Esophagus muscularis mucosa (tissue), 4 donors: ENCODE data around the gene GTPBP10. TPM values are rescaled to one million over a fixed set of nuclear protein-coding genes. Genes with fewer than 3 reads are reported as not detected.

Source experiments
- DNase-seq: peaks from one replicate; pipeline ENCODE4 v3.0.0-alpha.2; 2017; ENCODE audit errors: extremely low spot score
- H3K27ac ChIP-seq, 4 donors: fragments of 200-600 bp; sonication (generic); replicated peaks in 1 of 4; 1 replicate in 3 of 4; 2 replicates in 1 of 4; pipeline ENCODE4 v1.5.1; 2016 to 2019; ENCODE audit warnings: mild to moderate bottlenecking in 1 of 4
- H3K27me3 ChIP-seq, 4 donors: fragments of 200-600 bp; sonication (generic); one replicate each; pipeline versions ENCODE4 v1.5.1 to v1.6.0; 2016 to 2019
- H3K36me3 ChIP-seq, 4 donors: fragments of 200-600 bp; sonication (generic); one replicate each; pipeline ENCODE4 v1.5.1; 2016 to 2019
- H3K4me1 ChIP-seq, 4 donors: fragments of 200-600 bp; sonication (generic); one replicate each; pipeline ENCODE4 v1.5.1; 2016 to 2019
- H3K4me3 ChIP-seq, 4 donors: fragments of 200-600 bp; sonication (generic); 1 replicate in 2 of 4; 2 replicates in 2 of 4; pipeline ENCODE4 v1.5.1; 2016 to 2019; ENCODE audit warnings: mild to moderate bottlenecking in 4 of 4, moderate library complexity in 1 of 4
- H3K9me3 ChIP-seq, 4 donors: fragments of 200-600 bp; sonication (generic); 1 replicate in 3 of 4; 2 replicates in 1 of 4; pipeline ENCODE4 v1.5.1; 2016 to 2019
- EP300 ChIP-seq: sonication (generic); formaldehyde crosslinking; IDR thresholded peaks from one replicate; pipeline ENCODE4 v1.6.1; 2017; ENCODE audit warnings: antibody characterized with exemption
- POLR2A ChIP-seq: fragments of 450-650 bp; IDR thresholded peaks from one replicate; pipeline ENCODE4 v1.6.1; 2017; ENCODE audit warnings: antibody characterized with exemption, moderate library complexity, mild to moderate bottlenecking, low read depth
- POLR2AphosphoS5 ChIP-seq, 2 donors: sonication (generic); formaldehyde crosslinking; IDR thresholded peaks; one replicate each; pipeline ENCODE4 v1.6.1; 2017; ENCODE audit warnings: antibody characterized with exemption in 2 of 2
- WGBS: methylation state at CpG from one replicate; pipeline ENCODE4 v1.1.5; 2018; 5-methylcytosine and 5-hydroxymethylcytosine counted together
- intact Hi-C: fragments of 100-400 bp; cut with DNase I; formaldehyde crosslinking; loops from one replicate; pipeline ENCODE4 v1.15.1; 2023
- total RNA-seq, 4 donors: library from RNA; depleted of rRNA; stranded (reverse); fragments of >200 nt; gene quantifications; one replicate each; pipeline versions ENCODE4 v1.1.0 to v1.2.1, GENCODE V29; 2016
- TF ChIP-seq, protein P1 (sequence below), 3 experiments: fragments of 200-600 bp in 2 of 3; fragments of 450-650 bp in 1 of 3; sonication (generic) in 2 of 3; IDR thresholded peaks; one replicate each; pipeline ENCODE4 v1.5.1; 2017 to 2019; ENCODE audit warnings: antibody characterized with exemption in 3 of 3, mild to moderate bottlenecking in 2 of 3, moderate library complexity in 1 of 3

GTPBP10 gene
- total RNA-seq, 4 donors from 2014 or later = 9.6 to 14.4 (median 12.4) TPM

- DNase-seq = no peak
- no peak for TF ChIP-seq POLR2A
- no peaks in the 10 kb centered on the region for H3K9me3 ChIP-seq
- peaks cover 3 to 54% (median 40%) of the 10 kb centered on the region in 4 donors for H3K36me3 ChIP-seq
- peaks cover 5 to 13% (median 8%) of the 10 kb centered on the region in 4 donors for H3K4me1 ChIP-seq
- no peak overlapping the region for H3K4me3 ChIP-seq
- no peaks in the 10 kb centered on the region for H3K27me3 ChIP-seq
- WGBS = 100% methylated on average over 2 of the region's 2 CpGs
- no peak overlapping the region for H3K27ac ChIP-seq
- intact Hi-C loops = no loop called here
These were observed 66.6 kb downstream of the GTPBP10 start for GRCh38 chr7:90413185-90413528.

DNA sequence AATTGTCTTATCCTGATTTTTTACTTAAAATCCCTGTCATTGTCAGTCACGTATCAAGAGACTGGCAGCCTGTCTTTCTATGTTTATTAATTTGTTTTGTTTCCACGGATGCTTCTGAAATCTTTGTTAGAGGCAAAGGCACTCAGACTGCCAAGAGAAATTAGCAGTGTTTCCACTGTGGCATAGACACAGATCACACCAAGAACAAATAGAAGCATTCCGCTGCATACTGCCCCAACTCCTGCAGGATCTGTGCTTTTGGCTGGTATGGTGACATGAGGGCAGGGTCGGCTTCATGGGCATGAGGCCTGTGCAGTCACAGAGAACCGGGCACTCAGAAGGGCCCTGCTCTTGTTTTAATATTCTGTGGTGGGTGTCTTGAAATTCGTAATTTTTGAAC lies 75.1 kb downstream of the GTPBP10 start:
- Histone ChIP-seq H3K9me3 (no peaks in the 10 kb centered on the region), H3K27ac (no peak overlapping the region), H3K4me3 (no peak overlapping the region), H3K27me3 (no peaks in the 10 kb centered on the region), H3K36me3 (peaks cover 0 to 2% (median 2%) of the 10 kb centered on the region in 4 donors), H3K4me1 (peaks cover 0 to 3% (median 0%) of the 10 kb centered on the region in 4 donors)
- 73% methylated on average over 6 of the region's 6 CpGs for WGBS
- DNase-seq = no peak
- TF ChIP-seq, protein P1, sequence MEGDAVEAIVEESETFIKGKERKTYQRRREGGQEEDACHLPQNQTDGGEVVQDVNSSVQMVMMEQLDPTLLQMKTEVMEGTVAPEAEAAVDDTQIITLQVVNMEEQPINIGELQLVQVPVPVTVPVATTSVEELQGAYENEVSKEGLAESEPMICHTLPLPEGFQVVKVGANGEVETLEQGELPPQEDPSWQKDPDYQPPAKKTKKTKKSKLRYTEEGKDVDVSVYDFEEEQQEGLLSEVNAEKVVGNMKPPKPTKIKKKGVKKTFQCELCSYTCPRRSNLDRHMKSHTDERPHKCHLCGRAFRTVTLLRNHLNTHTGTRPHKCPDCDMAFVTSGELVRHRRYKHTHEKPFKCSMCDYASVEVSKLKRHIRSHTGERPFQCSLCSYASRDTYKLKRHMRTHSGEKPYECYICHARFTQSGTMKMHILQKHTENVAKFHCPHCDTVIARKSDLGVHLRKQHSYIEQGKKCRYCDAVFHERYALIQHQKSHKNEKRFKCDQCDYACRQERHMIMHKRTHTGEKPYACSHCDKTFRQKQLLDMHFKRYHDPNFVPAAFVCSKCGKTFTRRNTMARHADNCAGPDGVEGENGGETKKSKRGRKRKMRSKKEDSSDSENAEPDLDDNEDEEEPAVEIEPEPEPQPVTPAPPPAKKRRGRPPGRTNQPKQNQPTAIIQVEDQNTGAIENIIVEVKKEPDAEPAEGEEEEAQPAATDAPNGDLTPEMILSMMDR (IDR thresholded peaks at IDR 0.05) = no peak
- no peak for TF ChIP-seq POLR2AphosphoS5 (IDR thresholded peaks at IDR 0.05)
- TF ChIP-seq POLR2A = no peak
- TF ChIP-seq EP300 = no peak
- intact Hi-C loops = loop anchor here (10.0 kb wide), 1 partner anchor 107 kb away; no protein-coding TSS in a partner anchor

DNA sequence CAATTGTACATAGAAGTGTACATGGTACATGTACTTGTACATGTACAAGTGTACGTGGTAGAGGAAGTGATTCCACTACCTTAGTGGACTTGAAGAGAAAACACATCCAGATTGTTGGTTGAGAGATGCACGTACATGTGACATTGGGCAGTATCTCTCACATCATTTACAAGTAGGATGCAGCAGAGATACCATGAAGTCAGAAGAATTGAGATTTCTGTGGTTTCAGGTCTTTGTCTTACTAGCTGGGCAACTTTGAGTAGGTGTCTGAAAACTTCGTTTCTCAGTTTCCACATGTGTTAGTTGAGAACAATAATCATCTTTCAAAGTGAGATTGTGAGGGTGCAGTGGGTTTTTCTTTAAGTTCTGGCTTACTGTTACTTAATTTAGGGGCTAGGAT lies 78.2 kb downstream of the GTPBP10 start:
- no peak overlapping the region for H3K4me3 ChIP-seq
- WGBS = 88% methylated on average over 3 of the region's 3 CpGs
- intact Hi-C loops = loop anchor here (5.0 to 10.0 kb wide), 2 partner anchors 110 to 272 kb away; partner anchors contain the start of gene STEAP1
- TF ChIP-seq POLR2AphosphoS5 (IDR thresholded peaks at IDR 0.05) (no peak), POLR2A (no peak), EP300 (no peak)
- TF ChIP-seq, protein P1 (IDR thresholded peaks at IDR 0.05) = no peak
- DNase-seq = no peak
- no peaks in the 10 kb centered on the region for H3K27me3 ChIP-seq
- no peaks in the 10 kb centered on the region for H3K36me3 ChIP-seq
- no peaks in the 10 kb centered on the region for H3K9me3 ChIP-seq
- H3K4me1 ChIP-seq = peaks cover 0 to 3% (median 0%) of the 10 kb centered on the region in 4 donors
- no peak overlapping the region for H3K27ac ChIP-seq

DNA sequence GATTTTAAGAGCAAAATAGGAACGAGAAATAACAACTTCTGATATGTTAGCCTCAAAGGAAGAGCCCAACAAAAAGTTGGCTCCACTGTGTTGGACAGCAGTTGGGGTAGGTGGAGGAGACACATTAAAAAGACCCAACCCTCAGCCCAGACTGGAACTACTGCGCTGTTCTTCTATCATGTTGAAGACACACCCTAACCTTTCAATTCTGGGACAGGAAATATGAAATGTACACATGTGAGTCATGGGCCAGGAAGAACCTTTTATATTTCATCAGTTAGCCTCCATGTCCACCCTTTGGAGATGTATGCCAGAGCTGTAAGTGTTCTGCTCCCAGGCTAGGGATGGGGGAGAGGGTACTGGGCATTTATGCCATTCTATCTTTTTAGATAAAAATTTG lies 78.9 kb downstream of the GTPBP10 start:
- Histone ChIP-seq H3K4me3 (no peak overlapping the region), H3K27ac (no peak overlapping the region), H3K36me3 (no peaks in the 10 kb centered on the region), H3K4me1 (peaks cover 0 to 3% (median 0%) of the 10 kb centered on the region in 4 donors), H3K9me3 (no peaks in the 10 kb centered on the region), H3K27me3 (no peaks in the 10 kb centered on the region)
- intact Hi-C loops = loop anchor here (5.0 to 10.0 kb wide), 2 partner anchors 111 to 273 kb away; partner anchors contain the start of gene STEAP1
- no peak for DNase-seq
- 3% methylated on average over 2 of the region's 2 CpGs for WGBS
- TF ChIP-seq POLR2A (no peak), POLR2AphosphoS5 (IDR thresholded peaks at IDR 0.05) (no peak), EP300 (no peak)
- TF ChIP-seq, protein P1 (IDR thresholded peaks at IDR 0.05) = no peak

DNA sequence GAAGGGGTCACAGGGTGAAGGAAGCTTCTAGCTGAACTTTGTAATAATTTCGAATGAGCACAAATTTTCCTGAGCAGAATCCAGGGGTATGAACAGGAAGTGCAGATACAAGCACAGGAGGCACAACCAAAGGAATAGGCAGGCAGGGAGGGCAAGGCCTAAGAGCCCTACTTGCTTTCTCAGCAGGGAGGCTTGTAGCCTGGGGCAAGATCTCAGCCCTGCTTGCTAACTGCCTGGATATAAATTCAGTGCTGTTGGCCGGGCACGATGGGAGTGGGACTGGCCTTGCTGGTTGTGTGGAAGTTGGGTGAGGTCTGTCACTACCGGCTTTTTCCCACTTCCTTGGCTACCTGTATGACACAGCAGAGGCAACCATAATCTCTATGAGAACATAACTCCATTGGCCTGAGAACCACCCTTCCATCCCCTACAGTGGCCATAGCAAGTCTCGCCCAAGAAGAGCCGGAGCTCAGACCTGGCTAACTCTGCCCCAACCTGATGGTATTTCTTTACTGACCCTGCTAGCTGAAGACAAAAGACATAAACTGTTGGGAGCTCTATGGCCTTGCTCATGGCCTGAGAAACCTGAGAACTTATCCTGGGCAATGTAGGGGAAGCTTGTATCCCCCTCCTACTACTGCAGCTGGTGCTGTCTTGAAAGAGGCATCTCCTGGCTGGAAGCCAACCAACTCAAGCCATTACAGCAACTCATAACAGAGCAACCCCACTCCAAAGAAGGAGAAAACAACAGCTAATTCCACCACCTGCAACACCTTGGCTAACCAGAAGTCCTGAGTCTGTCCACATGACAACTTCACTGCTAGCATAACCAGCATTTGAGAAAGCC lies 84.3 kb downstream of the GTPBP10 start:
- intact Hi-C loops = no loop called here
- Histone ChIP-seq H3K4me3 (no peak overlapping the region), H3K27me3 (no peaks in the 10 kb centered on the region), H3K9me3 (no peaks in the 10 kb centered on the region), H3K4me1 (no peaks in the 10 kb centered on the region), H3K27ac (no peak overlapping the region), H3K36me3 (peaks cover 0 to 6% (median 0%) of the 10 kb centered on the region in 4 donors)
- no peak for DNase-seq
- WGBS = 92% methylated on average over 6 of the region's 6 CpGs
- TF ChIP-seq EP300 = no peak
- TF ChIP-seq POLR2AphosphoS5 (IDR thresholded peaks at IDR 0.05) = no peak
- TF ChIP-seq POLR2A = no peak
- TF ChIP-seq, protein P1 (IDR thresholded peaks at IDR 0.05) = no peak
